Measurements from ENCODE around the gene PATE3. TPM values are rescaled to one million over a fixed set of nuclear protein-coding genes. Genes with fewer than 3 reads are reported as not detected.

The PATE3 gene
- polyA plus RNA-seq, 1 donor from 2014 or later = not detected

- H3K27me3 ChIP-seq (ENCODE audit: insufficient read depth, low read depth, low read length) = no peaks in the 10 kb centered on the region
- TF ChIP-seq RAD21 (conservative IDR thresholded peaks at IDR 0.05) (no peak), TAF1 (IDR thresholded peaks at IDR 0.05; ENCODE audit: low read depth) (no peak), POLR2AphosphoS5 (IDR thresholded peaks at IDR 0.05) (no peak), REST (IDR thresholded peaks at IDR 0.05; ENCODE audit: borderline replicate concordance) (no peak), MXI1 (conservative IDR thresholded peaks at IDR 0.05; ENCODE audit: poor library complexity, severe bottlenecking) (no peak), SMC3 (conservative IDR thresholded peaks at IDR 0.05; ENCODE audit: poor library complexity) (no peak), EP300 (conservative IDR thresholded peaks at IDR 0.05; ENCODE audit: poor library complexity, severe bottlenecking) (no peak), CTCF (IDR thresholded peaks at IDR 0.05; ENCODE audit: poor library complexity, severe bottlenecking) (no peak)
- no peak overlapping the region for H3K4me3 ChIP-seq (ENCODE audit: low read length)
- no peaks in the 10 kb centered on the region for H3K9me2 ChIP-seq (ENCODE audit: insufficient read depth, low read length)
- H3K27ac ChIP-seq (ENCODE audit: low read length) = no peak overlapping the region
- H2AFZ ChIP-seq (ENCODE audit: low read depth, low read length) = no peak overlapping the region
- no peak overlapping the region for H3K9ac ChIP-seq (ENCODE audit: low read length)
- H4K20me1 ChIP-seq (ENCODE audit: insufficient read depth) = no peaks in the 10 kb centered on the region
- no peaks in the 10 kb centered on the region for H3F3A ChIP-seq (ENCODE audit: insufficient read depth, low read length, poor library complexity, severe bottlenecking)
- H3K79me2 ChIP-seq (replicated peaks; ENCODE audit: insufficient read depth, low read length) = no peaks in the 10 kb centered on the region
- no peak overlapping the region for H3K4me2 ChIP-seq (ENCODE audit: low read length)
- no peaks in the 10 kb centered on the region for H3K36me3 ChIP-seq (ENCODE audit: insufficient read depth, low read length)
- peaks cover 7% of the 10 kb centered on the region for H3K9me3 ChIP-seq (ENCODE audit: low read length)
Measured at GRCh38 chr11:125790825-125791224, 2.9 kb downstream of the PATE3 start.

GRCh38 chr11:125797641-125798040, 9.7 kb downstream of the PATE3 start:
- no peak overlapping the region for H3K27ac ChIP-seq (ENCODE audit: low read length)
- TF ChIP-seq MXI1 (conservative IDR thresholded peaks at IDR 0.05; ENCODE audit: poor library complexity, severe bottlenecking) (no peak), REST (IDR thresholded peaks at IDR 0.05; ENCODE audit: borderline replicate concordance) (no peak), SMC3 (conservative IDR thresholded peaks at IDR 0.05; ENCODE audit: poor library complexity) (no peak), EP300 (conservative IDR thresholded peaks at IDR 0.05; ENCODE audit: poor library complexity, severe bottlenecking) (no peak), TAF1 (IDR thresholded peaks at IDR 0.05; ENCODE audit: low read depth) (no peak), EZH2 (IDR thresholded peaks at IDR 0.05; ENCODE audit: borderline replicate concordance, insufficient read depth, low read length, poor library complexity, severe bottlenecking) (no peak)
- no peak overlapping the region for H3K4me2 ChIP-seq (ENCODE audit: low read length)
- H3K9me2 ChIP-seq (ENCODE audit: insufficient read depth, low read length) = no peaks in the 10 kb centered on the region
- no peak overlapping the region for H2AFZ ChIP-seq (ENCODE audit: low read depth, low read length)
- H3K27me3 ChIP-seq (ENCODE audit: insufficient read depth, low read depth, low read length) = no peaks in the 10 kb centered on the region
- H3K79me2 ChIP-seq (replicated peaks; ENCODE audit: insufficient read depth, low read length) = no peaks in the 10 kb centered on the region
- peaks cover 7% of the 10 kb centered on the region for H3K9me3 ChIP-seq (ENCODE audit: low read length)
- no peaks in the 10 kb centered on the region for H3F3A ChIP-seq (ENCODE audit: insufficient read depth, low read length, poor library complexity, severe bottlenecking)
- no peak overlapping the region for H3K4me3 ChIP-seq (ENCODE audit: low read length)
- H3K36me3 ChIP-seq (ENCODE audit: insufficient read depth, low read length) = no peaks in the 10 kb centered on the region
- H4K20me1 ChIP-seq (ENCODE audit: insufficient read depth) = no peaks in the 10 kb centered on the region
- no peak overlapping the region for H3K9ac ChIP-seq (ENCODE audit: low read length)

All from neural cell (in vitro differentiated cells).